ENCODE results near the gene ZNF516.

- TF ChIP-seq EZH2 (IDR thresholded peaks at IDR 0.05; ENCODE audit: borderline replicate concordance, low read length) (no peak), CTCF (IDR thresholded peaks at IDR 0.05; ENCODE audit: low read length) (no peak)
Observed at GRCh38 chr18:76522551-76522950, 27.5 kb upstream of the ZNF516 start.

Data from OCI-LY1 (cell line).